NCI-H446 (cell line): Measurements from ENCODE around the gene DDX23.
A peak's percentile ranks its signal among the peaks of the same experiment; 100 is the strongest.
"Not testable (repeated sequence)": the region's sequence is repeated elsewhere in the genome, so short reads cannot be mapped to it uniquely, and the experiment has no call there.

Experiments used
- DNase-seq, 2 experiments: peaks; one replicate each; lab custom pipeline; 2025; lab: John Stamatoyannopoulos, UW

DDX23 gene

DNA sequence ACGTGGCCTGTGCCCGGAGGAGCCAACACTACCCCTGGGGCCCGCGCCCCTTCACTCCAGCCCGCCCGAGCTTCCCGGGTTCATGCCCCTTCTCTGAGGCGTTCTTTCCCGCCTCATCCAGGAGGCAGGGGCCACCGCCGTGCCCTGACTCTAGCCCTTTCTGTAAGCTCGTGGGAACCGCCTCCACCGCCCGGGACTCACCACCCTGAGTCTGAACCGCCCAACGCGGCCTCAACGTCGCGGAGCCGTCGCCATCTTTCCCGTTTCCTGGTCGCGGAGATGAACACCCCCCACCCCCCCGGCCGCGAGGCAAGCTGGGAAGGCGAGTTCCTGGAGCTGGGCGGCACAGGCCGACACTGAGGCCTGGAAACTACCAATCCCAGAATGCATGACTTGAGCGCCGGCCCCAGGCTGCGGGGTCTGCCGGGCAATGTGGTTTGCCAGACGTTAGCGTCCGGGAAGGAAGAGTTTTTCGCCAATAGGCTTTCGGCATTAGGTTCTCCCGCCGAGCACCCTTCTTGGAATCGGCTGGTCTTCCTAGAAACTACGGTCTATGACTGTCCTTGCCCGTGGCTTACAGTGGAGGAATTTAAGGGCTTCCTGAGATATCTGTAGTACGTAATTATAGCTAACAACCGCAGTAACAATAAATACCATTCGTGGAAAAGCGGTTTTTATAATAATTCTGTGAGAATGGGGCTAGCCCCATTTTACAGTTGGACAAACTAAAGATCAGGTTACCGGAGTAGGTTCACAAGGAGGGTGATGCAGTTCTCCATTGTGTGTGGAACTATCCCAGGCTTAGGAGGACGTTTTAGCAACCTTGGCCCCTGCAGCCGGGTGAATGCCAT lies at the start of gene DDX23:
TSS of gene DDX23 (minus strand) at position 281 of the 851 bp plus-strand sequence. CDS start 6,381 bp downstream, outside the sequence.
- DNase-seq, result peak; percentile 88 to 97

- DNase-seq, result no peak
Measured at GRCh38 chr12:48901278-48901677, 49.3 kb upstream of the DDX23 start.

- no peak for DNase-seq
Measured at GRCh38 chr12:48899651-48900050, 47.7 kb upstream of the DDX23 start.

GRCh38 chr12:48894271-48894670 lies 42.3 kb upstream of the DDX23 start:
- no peak for DNase-seq

- peak; percentile 8 to 62 for DNase-seq
Measured at GRCh38 chr12:48890657-48891418, 38.9 kb upstream of the DDX23 start.

GRCh38 chr12:48889679-48890078 lies 37.7 kb upstream of the DDX23 start:
- no peak for DNase-seq

GRCh38 chr12:48883305-48884161 lies 31.6 kb upstream of the DDX23 start:
- no peak for DNase-seq

- DNase-seq, result no peak
Measured at GRCh38 chr12:48882972-48883304, 31.0 kb upstream of the DDX23 start.

DNA sequence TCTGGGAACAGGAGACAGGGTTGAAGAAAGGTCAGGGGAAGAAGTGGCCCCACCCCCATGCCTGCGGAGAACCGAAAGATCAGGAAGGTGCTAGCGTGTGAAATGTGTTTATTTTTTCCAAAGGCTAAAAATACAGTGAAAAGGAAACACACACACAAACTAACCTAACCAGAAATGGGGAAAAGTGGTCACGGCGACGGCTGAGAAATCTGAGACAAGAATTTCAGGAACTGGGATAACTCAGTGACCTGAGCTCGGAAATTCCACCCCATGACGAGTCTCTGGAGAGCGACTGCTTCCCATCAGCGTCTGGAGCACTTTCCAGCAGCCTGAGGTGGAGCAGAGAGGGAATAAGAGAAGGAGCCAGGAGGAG lies 30.3 kb upstream of the DDX23 start:
- DNase-seq, result no peak

DNA sequence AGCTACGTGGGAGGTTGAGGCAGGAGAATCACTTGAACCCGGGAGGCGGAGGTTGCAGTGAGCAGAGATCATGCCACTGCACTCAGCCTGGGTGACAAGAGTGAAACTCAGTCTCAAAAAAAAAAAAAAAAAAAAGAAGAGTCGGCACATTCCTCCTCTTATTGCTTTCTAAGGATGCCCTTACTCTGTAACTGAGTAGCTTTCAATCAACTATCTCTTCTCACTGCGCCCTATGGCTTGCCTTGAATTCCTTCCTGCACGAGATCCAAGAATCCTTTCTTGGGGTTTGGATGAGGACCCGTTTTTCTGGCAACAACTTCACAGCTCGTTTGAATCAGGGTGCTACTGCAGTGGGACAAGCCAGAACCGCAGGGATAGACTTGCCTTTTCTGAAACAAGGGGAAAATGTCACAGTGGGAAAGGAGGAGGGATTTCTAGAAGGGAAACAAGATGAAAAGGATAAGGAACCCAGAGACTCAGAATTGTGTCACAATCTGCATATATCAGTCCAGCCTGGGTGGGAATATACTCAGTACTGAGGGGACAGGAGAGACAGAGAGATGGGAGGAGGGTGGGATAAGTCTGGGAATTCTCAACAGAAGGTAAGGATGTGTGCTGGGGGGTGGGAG lies 29.8 kb upstream of the DDX23 start:
- DNase-seq, result no peak

DNA sequence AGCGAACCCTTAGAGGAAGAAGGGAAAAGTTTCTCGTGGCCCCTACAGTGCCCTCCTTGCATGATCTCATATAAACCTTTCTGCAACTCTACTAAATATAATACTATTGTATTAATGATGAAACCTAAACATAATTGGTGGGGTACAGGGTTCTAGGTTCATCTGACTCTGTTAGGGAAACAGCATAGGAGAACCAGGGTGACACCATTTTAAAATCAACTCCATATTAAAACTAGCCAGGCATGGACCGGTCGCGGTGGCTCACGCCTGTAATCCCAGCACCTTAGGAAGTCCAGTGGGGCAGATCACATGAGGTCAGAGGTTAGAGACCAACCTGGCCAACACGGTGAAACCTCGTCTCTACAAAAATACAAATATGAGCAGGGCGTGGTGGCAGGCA lies 28.7 kb upstream of the DDX23 start:
- no peak for DNase-seq

- DNase-seq, result no peak
Measured at GRCh38 chr12:48878548-48878947, 26.6 kb upstream of the DDX23 start.

DNA sequence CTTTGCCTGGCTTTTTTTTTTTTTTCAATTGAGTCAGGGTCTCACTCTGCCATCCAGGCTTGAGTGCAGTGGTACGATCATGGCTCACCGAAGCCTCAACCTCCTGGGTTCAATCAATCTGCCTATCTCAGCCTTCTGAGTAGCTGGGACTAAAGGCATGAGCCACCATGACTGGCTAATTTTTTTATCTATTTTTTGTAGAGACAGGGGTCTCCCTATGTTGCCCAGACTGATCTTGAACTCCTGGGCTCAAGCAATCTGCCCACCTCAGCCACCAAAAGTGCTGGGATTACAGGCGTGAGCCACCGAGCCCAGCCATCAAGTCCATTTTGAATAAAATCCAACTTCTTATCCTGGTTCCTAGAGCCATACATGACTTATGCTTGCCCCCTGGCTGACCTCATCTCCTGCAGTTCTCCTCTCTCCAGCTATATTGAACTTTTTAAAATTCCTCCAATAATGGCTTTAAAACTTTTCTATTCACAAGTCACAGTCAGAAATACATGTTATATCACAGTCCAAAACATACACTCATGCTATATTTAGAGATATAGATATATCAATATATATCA lies 24.1 kb upstream of the DDX23 start:
- no peak for DNase-seq

- DNase-seq, result not testable (repeated sequence)
Measured at GRCh38 chr12:48873534-48873933, 21.6 kb upstream of the DDX23 start.

- no peak for DNase-seq
Measured at GRCh38 chr12:48873096-48873495, 21.1 kb upstream of the DDX23 start.

GRCh38 chr12:48869191-48869590 lies 17.2 kb upstream of the DDX23 start:
- no peak for DNase-seq

DNA sequence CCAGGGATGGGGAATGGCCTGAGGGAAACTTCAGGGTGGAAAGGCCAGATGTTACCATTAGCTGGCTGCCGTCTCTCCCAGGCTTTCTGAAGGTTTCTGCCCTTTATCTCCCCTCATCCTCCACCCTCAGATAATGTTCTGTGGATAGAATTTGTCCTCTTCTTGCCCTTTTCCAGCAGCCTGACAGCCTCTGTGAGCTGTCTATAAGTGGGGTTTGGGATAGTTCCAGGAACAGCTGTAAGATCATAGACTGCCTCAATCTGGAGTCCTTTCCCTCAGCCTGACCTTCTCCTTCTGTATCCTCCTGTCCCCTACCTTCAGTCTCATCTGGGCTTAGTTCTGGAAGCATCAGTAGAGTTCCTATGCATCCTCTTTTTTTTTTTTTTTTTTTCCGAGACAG lies 16.5 kb upstream of the DDX23 start:
- no peak for DNase-seq

GRCh38 chr12:48866052-48866711 lies 14.2 kb upstream of the DDX23 start:
- DNase-seq, result no peak

- DNase-seq, result peak; percentile 79 to 90
Measured at GRCh38 chr12:48865281-48866051, 13.5 kb upstream of the DDX23 start, which contains the start of gene RND1. RND1 (minus strand) TSS chr12:48865870; CDS start chr12:48865767, 103 bp downstream.

GRCh38 chr12:48863291-48863690 lies 11.3 kb upstream of the DDX23 start:
- DNase-seq, result no peak
